HepG2 (cell line): ENCODE data around the gene EMC10. TPM values are rescaled to one million over a fixed set of nuclear protein-coding genes. Genes with fewer than 3 reads are reported as not detected.
A peak's percentile ranks its signal among the peaks of the same experiment; 100 is the strongest.

Experiments
- ATAC-seq: fragments of 200-7000 bp; cut with Tn5 transposase; 3 replicates; pipeline ENCODE4 v1.9.1; 2020; ENCODE audit warnings: mild to moderate bottlenecking, moderate library complexity
- BruUV-seq: library from RNA; stranded (reverse); fragments of 400-500 nt; replicated peaks from 2 replicates; lab custom pipeline; 2021; lab: Mats Ljungman, UMichigan
- CTCF ChIA-PET: fragments of 300-600 bp; formaldehyde crosslinking; extraction: SDS; loops from one replicate; lab custom pipeline; 2021; ENCODE audit warnings: low total read pairs, inconsistent platforms, low intra/inter-chr PET ratio; lab: Yijun Ruan, JAX
- POLR2A ChIA-PET: fragments of 350-600 bp; sonication (Branson Sonifier 250); formaldehyde crosslinking; loops from one replicate; lab custom pipeline; 2020; ENCODE audit warnings: antibody characterized with exemption, inconsistent platforms; lab: Yijun Ruan, JAX
- DNase-seq: peaks from one replicate; pipeline ENCODE4 v3.0.0-alpha.2; 2015; ENCODE audit warnings: low spot score
- FAIRE-seq: peaks from 3 replicates; lab custom pipeline; 2011; peaks lifted over from hg19 to GRCh38; lab: Jason Lieb, UNC
- H2AFZ ChIP-seq: one replicate; pipeline ENCODE4 v1.6.1; 2011; ENCODE audit warnings: low read length, inconsistent platforms
- H3K27ac ChIP-seq: fragments of 300-600 bp; 3 replicates; pipeline ENCODE4 v1.8.0; 2011; ENCODE audit warnings: mixed run types, mild to moderate bottlenecking, mixed read lengths, low read length, inconsistent platforms; ENCODE audit not compliant: insufficient read depth; ENCODE audit errors: extremely low read length
- H3K27me3 ChIP-seq, 2 experiments: fragments of 200-600 bp in 1 of 2; 2 replicates in 1 of 2; 3 replicates in 1 of 2; pipeline versions ENCODE4 v1.6.0 to v1.8.0; 2011; ENCODE audit warnings: low read length in 2 of 2, mild to moderate bottlenecking in 2 of 2, moderate library complexity in 2 of 2, inconsistent platforms in 1 of 2; ENCODE audit not compliant: insufficient read depth in 2 of 2, control insufficient read depth in 1 of 2
- H3K36me3 ChIP-seq, 2 experiments: fragments of 200-600 bp in 1 of 2; replicated peaks in 1 of 2; 2 replicates in 1 of 2; 3 replicates in 1 of 2; pipeline versions ENCODE4 v1.5.1 to v1.8.0; 2011; ENCODE audit warnings: low read length in 2 of 2, inconsistent platforms in 1 of 2; ENCODE audit not compliant: insufficient read depth in 2 of 2, control insufficient read depth in 1 of 2
- H3K4me1 ChIP-seq: 2 replicates; pipeline ENCODE4 v1.5.1; 2012; ENCODE audit warnings: low read length, inconsistent platforms; ENCODE audit not compliant: insufficient read depth
- H3K4me2 ChIP-seq: 2 replicates; pipeline ENCODE4 v1.6.0; 2011; ENCODE audit warnings: low read depth, low read length, inconsistent platforms
- H3K4me3 ChIP-seq, 3 experiments: fragments of 200-600 bp in 1 of 3; sonication (generic), shearing (Covaris generic) in 1 of 3; replicated peaks in 1 of 3; 2 replicates each; pipeline ENCODE4 v1.5.1; 2011 to 2016; ENCODE audit warnings: low read length in 3 of 3, inconsistent platforms in 2 of 3, low read depth in 2 of 3, mild to moderate bottlenecking in 2 of 3, control low read depth in 1 of 3, mixed read lengths in 1 of 3; ENCODE audit not compliant: insufficient read depth in 1 of 3
- H3K79me2 ChIP-seq: one replicate; pipeline ENCODE4 v1.6.1; 2011; ENCODE audit warnings: low read length, inconsistent platforms; ENCODE audit not compliant: insufficient read depth
- H3K9ac ChIP-seq: 2 replicates; pipeline ENCODE4 v1.6.0; 2011; ENCODE audit warnings: mild to moderate bottlenecking, low read depth, low read length, inconsistent platforms; ENCODE audit not compliant: insufficient read depth
- H3K9me3 ChIP-seq: 2 replicates; pipeline ENCODE4 v1.5.1; 2012; ENCODE audit warnings: mild to moderate bottlenecking, low read length
- H4K20me1 ChIP-seq: 2 replicates; pipeline ENCODE4 v1.6.0; 2011; ENCODE audit warnings: inconsistent platforms, mild to moderate bottlenecking, low read length, moderate library complexity; ENCODE audit not compliant: insufficient read depth
- GFI1 ChIP-seq: sonication (generic); formaldehyde crosslinking; IDR thresholded peaks from 2 replicates; pipeline ENCODE4 v1.5.0; 2020; ENCODE audit warnings: missing genetic modification reagents, mild to moderate bottlenecking, borderline replicate concordance
- POLR2AphosphoS2 ChIP-seq: IDR thresholded peaks from 2 replicates; pipeline ENCODE4 v1.6.1; 2011; ENCODE audit warnings: low read depth, low read length, improper control_type of control experiment
- ZFP91 ChIP-seq: sonication (generic); formaldehyde crosslinking; IDR thresholded peaks from 2 replicates; pipeline ENCODE4 v1.9.0; 2022; ENCODE audit warnings: missing genetic modification reagents, mild to moderate bottlenecking, borderline replicate concordance
- ZNF17 ChIP-seq: sonication (generic); formaldehyde crosslinking; IDR thresholded peaks from 2 replicates; pipeline ENCODE4 v1.5.0; 2020; ENCODE audit warnings: mild to moderate bottlenecking, missing genetic modification reagents
- ZNF329 ChIP-seq: sonication (generic); formaldehyde crosslinking; IDR thresholded peaks from 2 replicates; pipeline ENCODE4 v1.9.0; 2021; ENCODE audit warnings: low read depth, mild to moderate bottlenecking, missing genetic modification reagents
- ZNF350 ChIP-seq: sonication (generic); formaldehyde crosslinking; IDR thresholded peaks from 2 replicates; pipeline ENCODE4 v1.4.0; 2020; ENCODE audit warnings: mild to moderate bottlenecking, low read depth, missing genetic modification reagents, borderline replicate concordance
- WGBS: methylation state at CpG from one replicate; pipeline ENCODE4 v1.1.6; 2017; ENCODE audit warnings: low lambda C conversion rate; 5-methylcytosine and 5-hydroxymethylcytosine counted together
- in situ Hi-C: cut with HindIII; loops from 2 replicates; pipeline ENCODE4 v1.10.0; 2017; ENCODE audit warnings: low pct_unique_long_range_greater_than_20kb; ENCODE audit not compliant: extremely low pct_ligation_motif_present
- intact Hi-C: fragments of 100-400 bp; cut with micrococcal nuclease; formaldehyde crosslinking; loops from one replicate; pipeline ENCODE4 v1.10.0; 2022; ENCODE audit not compliant: unreplicated experiment
- polyA plus RNA-seq, 8 experiments: library from polyadenylated mRNA; depleted of rRNA in 3 of 8; stranded (reverse) in 7 of 8; unstranded in 1 of 8; fragments of >200 nt; fragmentation: Illumina TruSeq in 4 of 8; extraction: Trizol in 4 of 8; gene quantifications; 2 replicates each; pipeline versions ENCODE4 v1.2.1 to v1.2.3, GENCODE V29; 2011 to 2016; ENCODE audit warnings: low read depth in 4 of 8, missing spikeins in 1 of 8, mixed read lengths in 1 of 8; ENCODE audit not compliant: insufficient read depth in 1 of 8
- total RNA-seq, 5 experiments: library from RNA; depleted of rRNA; stranded (reverse); fragments of >200 nt; fragmentation: Illumina TruSeq; extraction: Trizol; gene quantifications; 2 replicates each; pipeline ENCODE4 v1.2.3, GENCODE V29; 2016; ENCODE audit warnings: low read depth in 1 of 5

Gene EMC10
- total and polyA plus RNA-seq, 2 of the 13 experiments (the other 11 are each of a cell fraction or from before 2014, with no cell fraction given) = not detected

- CTCF ChIA-PET = interaction anchor here (1.2 to 2.4 kb wide), 4 partner anchors 16 to 123 kb away, joined by 5 to 71 read pairs (median 15); partner anchors contain the start of gene NAPSA
- BruUV-seq = no TSS peak
- Histone ChIP-seq H3K27me3 (peaks cover 4 to 13% of the 10 kb centered on the region in 2 experiments; a peak in 3 of 5 replicates), H2AFZ (no peak overlapping the region), H4K20me1 (no peaks in the 10 kb centered on the region), H3K4me2 (no peak overlapping the region), H3K9ac (no peak overlapping the region), H3K36me3 (no peaks in the 10 kb centered on the region), H3K9me3 (no peaks in the 10 kb centered on the region), H3K79me2 (no peaks in the 10 kb centered on the region), H3K4me3 (no peak overlapping the region), H3K27ac (no peak overlapping the region), H3K4me1 (no peaks in the 10 kb centered on the region)
- POLR2A ChIA-PET = interaction anchor here (1.4 kb wide), 1 partner anchor 111 kb away, joined by 3 read pairs; no protein-coding TSS in a partner anchor
- ATAC-seq (no peak; the same call in 2 of the 3 replicates), DNase-seq (no peak), FAIRE-seq (no peak)
- in situ Hi-C loops = no loop called here
- intact Hi-C loops = loop anchor here (1.0 kb wide), 2 partner anchors 112 to 123 kb away; no protein-coding TSS in a partner anchor
- WGBS = 22% methylated on average over 5 of the region's 16 CpGs
- TF ChIP-seq POLR2AphosphoS2 (no peak), ZNF329 (0 out of 2 replicates have a peak, but pooled peaks have one; percentile 67), ZNF350 (CRISPR knock-in tag) (no peak)
These were observed 3.5 kb downstream of the EMC10 start for GRCh38 chr19:50479761-50480251.

GRCh38 chr19:50480281-50481111 is 4.2 kb downstream of the EMC10 start:
- no peaks in the 10 kb centered on the region for H3K4me1 ChIP-seq
- no peaks in the 10 kb centered on the region for H3K36me3 ChIP-seq
- DNase-seq = no peak
- intact Hi-C loops = no loop called here
- H3K9ac ChIP-seq = no peak overlapping the region
- H2AFZ ChIP-seq = no peak overlapping the region
- no peaks in the 10 kb centered on the region for H4K20me1 ChIP-seq
- H3K9me3 ChIP-seq = no peaks in the 10 kb centered on the region
- no peak for TF ChIP-seq ZFP91
- TF ChIP-seq GFI1 (CRISPR knock-in tag) = no peak
- TF ChIP-seq ZNF17 = no peak
- TF ChIP-seq, all 625 proteins: peak for 0
- Histone ChIP-seq H3K27ac (no peak overlapping the region), H3K79me2 (no peaks in the 10 kb centered on the region), H3K27me3 (peaks cover 4 to 10% of the 10 kb centered on the region in 2 experiments; a peak in 3 of 5 replicates), H3K4me3 (no peak overlapping the region), H3K4me2 (no peak overlapping the region)
- POLR2A ChIA-PET = no interaction called here
- 44% methylated on average over 17 of the region's 37 CpGs for WGBS
- CTCF ChIA-PET = interaction anchor here (1.2 to 2.4 kb wide), 3 partner anchors 112 to 124 kb away, joined by 4 to 71 read pairs (median 21); partner anchors contain the start of gene NAPSA
- ATAC-seq = no peak
- no peak for FAIRE-seq
- in situ Hi-C loops = no loop called here
- no TSS peak for BruUV-seq
